COR-L47 (cell line): Measurements from ENCODE around the gene LASP1.

Experiments
- DNase-seq: peaks from one replicate; lab custom pipeline; 2025; lab: John Stamatoyannopoulos, UW

The LASP1 gene

DNA sequence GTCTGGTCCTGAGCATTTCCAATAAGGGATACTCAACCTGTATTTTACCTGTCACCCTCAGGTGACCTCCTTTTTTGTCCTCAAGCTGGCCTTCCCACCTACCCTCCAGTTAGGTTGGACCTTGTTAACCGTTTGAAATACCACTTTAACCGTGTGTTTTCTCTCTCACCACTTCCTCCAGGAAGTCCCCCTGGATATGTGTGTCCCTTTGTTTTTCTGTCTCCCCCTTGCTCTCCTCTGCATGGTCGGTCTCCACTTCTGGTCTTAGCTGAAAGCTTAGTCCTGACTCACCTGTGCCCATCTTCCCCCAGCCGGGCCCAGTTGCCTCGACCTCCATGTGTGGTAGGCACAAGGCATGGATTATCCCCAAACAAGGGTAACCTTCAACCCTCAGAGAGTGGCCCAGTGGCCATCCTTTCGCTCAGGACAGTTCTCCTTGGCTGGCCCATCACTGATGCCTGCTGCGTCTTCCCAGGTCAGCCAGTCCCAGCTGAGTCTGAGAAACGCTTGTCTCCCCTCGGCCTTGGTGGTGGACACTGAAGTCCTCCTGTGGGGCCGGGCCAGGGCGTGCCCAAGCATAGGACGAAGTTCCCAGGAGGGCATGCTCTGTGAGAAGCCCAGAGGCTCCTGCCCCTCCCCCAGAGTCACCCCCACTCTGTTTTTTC, 20.0 kb downstream of the LASP1 start:
- no peak for DNase-seq

DNA sequence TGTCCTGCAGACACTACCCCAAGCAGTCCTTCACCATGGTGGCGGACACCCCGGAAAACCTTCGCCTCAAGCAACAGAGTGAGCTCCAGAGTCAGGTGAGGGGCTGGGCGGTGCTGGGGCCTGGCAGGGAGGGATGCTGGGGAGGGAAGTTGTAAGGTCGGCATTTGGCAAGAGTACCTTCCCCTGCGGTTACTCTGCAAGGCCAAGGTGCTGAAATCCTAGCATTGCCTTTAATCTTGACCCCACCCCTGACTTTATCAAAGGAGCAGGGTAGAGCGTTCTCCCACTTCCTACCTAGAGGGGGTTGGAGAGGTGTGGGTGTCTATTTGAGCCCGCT, 20.5 kb downstream of the LASP1 start:
- DNase-seq = no peak

DNA sequence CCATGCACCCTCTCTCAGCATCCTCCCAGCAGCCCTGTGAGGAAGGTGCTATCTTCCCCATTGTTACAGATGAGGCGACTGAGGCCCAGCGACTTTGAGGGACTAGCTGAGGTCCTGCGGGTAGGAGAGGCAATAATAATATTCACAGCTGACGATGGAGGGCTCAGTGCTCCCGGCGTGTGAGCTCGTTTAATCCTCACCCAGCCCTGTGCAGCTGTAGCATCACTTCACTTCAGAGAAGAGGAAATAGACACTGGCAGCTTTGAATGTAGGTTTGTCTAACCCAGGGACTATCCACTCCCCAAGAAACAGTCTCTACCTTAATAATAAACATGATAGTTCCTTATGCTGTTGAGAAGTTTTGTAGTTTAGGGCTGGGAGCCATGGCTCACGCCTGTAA, 21.6 kb downstream of the LASP1 start:
- DNase-seq = no peak

DNA sequence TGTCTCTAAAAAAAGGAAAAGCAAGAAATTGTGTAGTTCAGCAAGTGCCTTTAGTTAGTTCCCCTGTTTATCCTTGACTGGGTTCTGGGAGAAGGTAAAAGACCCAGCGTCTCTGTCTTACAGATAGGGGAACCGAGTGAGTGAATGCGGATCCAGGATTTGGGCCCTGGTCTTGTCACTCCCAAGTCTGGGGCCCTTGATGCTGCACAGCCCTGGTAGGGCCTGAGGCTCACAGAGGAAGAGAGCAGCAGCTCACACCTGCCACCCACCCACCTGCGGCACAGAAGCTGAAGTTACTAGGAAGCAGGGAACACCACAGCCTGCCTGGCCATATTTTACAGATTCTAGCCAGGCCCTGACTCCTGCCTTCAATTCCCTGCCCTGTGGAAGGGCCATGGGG, 22.2 kb downstream of the LASP1 start:
- no peak for DNase-seq

DNA sequence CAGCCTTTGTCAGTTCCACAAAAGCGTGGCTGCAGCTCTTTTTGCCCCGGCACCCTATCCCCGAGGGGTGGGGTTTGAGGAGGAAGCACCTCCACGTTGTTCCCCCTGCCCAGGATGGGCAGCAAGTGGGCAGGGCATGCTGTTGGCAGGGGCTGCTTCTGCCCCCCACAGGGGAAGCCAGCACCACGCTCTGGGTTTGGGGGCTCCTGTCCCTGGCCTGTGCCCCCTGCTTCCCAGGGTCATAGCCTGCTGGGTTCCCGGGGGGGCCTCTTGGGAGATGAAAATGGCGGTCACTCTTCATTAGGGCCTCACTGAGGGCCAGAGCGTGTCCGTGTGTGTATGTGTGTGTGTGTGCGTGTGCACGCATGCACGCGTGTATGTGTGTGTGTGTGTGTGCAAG, 22.8 kb downstream of the LASP1 start:
- DNase-seq = no peak

DNA sequence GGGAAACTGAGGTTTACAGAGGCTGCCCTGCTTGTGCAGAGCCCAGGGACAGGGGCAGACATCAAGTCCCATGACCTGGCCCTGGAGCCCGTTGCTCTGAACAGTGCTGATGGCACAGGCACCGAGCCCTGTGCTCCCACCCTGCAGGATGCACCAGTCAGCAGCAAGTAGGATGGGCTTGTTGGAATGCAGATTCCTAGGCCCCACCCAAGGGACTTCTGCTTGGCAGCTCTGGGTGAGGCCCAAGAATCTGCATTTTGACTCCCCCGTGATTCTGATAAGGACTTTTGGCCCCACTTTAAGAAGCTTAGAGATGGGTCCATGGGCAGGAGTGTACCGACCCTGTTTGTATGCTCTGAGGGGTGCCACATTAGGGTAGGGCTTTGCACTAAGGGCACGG, 23.3 kb downstream of the LASP1 start:
- no peak for DNase-seq

DNA sequence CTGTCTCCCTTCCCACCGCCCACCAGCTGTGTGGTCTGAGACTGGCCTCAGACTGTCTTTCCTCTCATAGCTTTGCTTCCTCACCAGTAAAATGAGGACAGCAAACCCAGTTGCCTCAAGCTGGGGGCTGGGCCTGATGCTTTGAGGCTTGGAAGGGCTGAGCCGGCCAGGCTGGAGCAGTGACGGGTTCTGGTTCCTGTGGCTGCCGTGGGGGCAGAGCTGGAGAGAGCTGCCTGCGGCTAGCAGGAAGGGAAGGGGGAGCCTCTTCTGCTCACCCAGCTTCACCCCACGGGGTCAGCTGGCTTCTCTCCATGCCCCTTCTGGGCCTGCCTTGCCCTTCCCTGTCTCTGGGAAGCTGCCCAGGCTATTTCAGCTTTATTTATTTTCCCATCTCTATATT, 23.7 kb downstream of the LASP1 start:
- DNase-seq = no peak

DNA sequence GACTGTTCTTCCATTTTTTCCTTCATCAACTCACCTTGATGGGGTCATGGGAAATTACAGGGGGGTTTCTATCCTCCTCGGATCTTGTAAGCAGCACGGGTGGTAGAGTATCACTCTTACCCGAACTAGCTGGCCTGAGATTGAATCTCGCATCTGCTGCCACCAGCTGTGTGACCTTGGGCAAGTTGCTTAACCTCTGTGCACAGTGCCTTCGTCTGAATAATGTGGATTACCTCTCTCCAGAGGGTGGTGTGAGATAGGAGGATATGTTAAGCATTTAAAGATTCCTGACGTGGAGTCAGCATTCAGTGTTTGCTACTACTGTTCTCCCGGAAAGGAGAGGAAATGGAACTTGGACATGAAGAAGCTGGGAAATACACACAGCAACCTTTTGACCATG, 24.4 kb downstream of the LASP1 start:
- DNase-seq = no peak

DNA sequence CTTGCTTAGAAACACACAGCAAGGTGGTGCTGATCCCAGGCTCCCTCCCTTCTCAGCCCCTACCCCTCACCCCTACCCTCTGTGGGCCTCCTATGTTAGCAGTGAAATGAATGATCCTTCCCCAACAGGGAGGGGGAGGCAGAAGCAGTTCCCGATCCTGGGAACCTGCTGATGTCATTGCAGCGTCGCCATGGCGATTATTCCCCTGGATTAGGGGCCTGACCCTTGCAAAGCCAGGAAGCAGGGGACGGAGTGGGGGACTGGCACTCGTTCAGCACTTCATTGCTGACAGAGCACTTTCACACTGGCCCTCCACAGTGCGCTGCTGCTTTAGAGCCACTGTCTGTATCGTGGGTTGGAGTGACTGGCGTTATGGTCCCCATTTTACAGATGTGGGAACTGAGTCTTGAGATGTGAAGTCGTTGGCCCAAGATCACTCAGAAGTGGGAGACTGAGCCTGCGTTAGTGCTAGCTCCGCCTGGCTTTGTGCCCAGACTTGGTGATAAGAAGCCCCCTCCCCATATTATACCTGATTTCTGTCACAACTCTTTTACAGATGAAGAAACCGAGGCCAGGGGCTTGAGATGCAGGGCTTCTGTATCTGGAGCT, 26.6 kb downstream of the LASP1 start:
- DNase-seq = no peak

DNA sequence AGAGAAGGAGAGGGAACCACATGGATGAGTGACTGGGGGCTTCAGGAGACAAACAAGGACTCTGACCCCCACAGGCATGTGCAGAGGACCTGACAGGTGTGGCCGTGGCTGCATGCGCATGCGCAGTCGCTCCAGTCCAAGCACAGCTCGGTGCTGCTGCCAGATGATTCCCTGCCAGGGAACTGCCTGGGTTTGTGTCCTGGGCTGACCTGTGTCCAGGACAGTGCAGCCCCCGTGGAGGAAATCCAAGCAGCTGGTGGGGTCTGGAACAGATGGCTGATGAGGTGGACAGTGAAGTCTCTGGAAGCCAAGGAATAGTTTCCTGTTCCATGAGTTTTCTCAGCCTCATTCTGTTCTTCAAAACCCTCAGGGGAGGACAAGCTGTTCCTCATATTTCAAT, 27.3 kb downstream of the LASP1 start:
- DNase-seq = no peak

DNA sequence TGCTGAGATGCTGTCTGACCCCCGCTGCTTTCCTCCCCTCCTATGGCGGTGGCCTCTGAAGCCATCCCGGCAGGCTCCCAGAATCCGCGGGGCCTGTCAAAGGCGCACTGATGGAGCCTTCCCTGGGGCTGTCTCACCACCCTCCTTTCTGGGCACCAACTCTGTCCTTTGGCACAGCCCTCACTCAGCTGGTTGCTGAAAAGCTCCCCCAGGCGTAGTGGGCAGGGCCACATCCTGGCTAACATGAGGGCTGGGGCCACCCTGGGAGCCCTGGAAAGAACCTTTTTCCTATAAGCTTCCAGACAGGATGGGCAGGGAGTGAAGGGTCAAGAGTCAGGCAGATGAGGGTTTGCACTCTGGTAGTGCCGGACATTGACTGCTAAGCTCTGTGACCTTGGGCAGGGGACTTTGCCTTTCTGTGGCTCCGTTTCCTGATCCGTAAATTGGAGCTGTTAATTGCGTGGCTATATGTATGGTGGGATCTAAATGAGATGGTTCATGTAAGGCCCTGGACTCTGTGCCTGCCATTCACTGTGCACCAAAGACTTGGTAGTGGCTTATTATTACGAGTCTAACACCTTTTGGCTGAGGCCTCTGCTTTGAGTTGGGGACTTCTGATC, 27.9 kb downstream of the LASP1 start:
- DNase-seq = no peak

DNA sequence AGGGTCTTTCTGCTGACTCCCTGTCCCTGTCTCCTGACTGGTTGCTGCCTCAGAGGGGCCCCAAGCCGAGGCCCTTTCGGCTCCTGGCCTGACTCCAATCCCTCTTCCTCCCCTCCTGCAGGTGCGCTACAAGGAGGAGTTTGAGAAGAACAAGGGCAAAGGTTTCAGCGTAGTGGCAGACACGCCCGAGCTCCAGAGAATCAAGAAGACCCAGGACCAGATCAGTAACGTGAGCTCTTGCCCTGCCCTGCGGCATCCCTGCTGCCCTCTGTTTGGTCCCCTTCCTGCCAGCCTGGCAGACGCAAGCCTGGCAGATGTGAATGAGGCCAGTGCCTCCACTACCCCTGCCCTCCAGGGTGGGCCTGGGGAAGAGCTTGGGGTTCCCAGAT, 28.4 kb downstream of the LASP1 start:
- DNase-seq = no peak

DNA sequence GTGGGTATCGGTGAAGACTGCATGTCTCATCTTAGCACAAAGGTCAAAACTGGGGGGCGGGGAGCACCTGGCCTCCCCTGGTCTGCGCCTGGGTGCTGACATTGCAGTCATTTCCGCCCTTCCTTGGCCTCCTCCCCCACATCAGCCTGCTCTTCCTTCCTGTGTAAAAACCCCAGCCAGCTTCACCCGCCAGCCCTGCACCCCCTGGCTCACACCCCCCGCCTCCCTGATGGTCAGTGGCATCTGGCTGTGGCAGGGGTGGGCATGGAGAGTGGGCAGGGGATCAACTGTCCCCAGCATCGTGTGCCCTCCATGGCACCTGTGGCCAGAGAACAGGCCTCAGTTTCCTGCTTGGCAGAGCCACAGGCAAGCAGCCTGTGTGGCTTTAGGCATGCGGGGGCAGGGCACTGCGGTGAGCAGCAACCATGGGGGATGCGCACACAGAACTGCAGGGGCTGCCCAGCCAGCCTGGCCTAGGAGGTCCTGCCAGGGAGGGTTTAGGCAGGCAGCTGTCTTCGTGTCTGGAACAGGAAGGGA, 29.0 kb downstream of the LASP1 start:
- no peak for DNase-seq

DNA sequence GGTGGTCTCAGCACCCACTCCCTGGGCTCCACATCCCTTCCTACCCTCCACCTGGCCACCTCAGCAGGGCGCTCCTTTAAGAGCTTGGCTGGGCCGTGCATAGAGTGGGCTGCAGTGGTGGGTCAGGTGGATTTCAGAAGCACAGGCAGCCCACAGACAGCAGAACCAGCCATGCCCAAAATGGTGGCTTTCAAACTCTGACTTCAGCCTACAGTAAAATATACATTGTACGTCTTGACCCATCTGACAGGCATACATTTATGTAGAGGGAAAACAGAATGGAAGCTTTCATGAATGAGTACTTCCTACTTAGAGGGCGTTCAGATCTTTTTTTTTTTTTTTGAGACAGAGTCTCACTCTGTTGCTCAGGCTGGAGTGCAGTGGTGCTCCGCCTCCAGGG, 29.6 kb downstream of the LASP1 start:
- no peak for DNase-seq

DNA sequence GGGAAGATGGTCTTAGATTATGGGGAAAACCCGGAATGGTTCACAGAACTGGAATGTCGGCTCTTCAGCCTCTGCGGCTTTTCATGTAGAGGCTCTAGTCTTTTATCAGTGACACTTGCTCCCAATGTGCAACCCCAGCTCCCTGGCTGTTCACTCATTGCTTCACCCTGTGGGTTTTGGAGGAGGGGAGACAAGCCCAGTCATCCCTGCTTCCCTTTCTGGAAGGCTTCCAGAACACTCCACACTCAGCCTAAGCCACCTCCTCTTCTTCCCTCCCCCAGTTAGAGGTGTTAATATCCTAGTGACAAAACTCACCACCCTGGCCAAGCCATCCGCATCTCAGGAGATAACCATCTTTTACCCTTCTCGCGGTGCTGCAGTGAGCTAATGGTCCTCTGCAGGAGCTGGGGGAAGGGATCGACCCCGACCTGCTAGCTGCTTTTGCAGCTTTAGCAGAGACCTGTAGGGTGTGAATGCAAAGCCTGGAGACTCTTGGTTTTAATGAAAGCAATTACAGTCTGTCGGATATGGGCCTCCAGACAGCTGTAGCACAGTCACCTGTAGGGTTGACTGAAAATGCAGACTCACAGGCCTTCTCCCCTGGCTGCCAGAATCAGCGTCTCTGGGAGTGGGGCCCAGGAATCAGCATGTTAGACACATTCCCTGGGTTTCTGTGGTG, 31.3 kb downstream of the LASP1 start:
- DNase-seq = no peak

DNA sequence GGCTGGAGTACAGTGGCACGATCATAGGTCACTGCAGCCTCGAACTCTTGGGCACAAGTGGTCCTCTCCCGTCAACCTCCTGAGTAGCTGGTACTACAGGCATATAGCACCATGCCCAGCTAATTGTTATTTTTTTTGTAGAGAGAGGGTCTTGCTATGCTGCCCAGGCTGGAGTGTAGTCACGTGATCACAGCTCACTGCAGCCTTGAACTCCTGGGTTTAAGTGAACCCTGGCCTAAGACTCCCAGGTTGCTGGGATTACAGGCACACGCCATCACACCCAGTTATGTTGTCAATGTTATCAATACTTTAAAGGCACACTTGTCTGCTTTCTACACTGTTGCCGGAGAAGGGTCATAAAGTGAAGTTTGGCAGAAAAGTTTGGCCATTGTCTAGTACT, 33.5 kb downstream of the LASP1 start:
- DNase-seq = no peak

DNA sequence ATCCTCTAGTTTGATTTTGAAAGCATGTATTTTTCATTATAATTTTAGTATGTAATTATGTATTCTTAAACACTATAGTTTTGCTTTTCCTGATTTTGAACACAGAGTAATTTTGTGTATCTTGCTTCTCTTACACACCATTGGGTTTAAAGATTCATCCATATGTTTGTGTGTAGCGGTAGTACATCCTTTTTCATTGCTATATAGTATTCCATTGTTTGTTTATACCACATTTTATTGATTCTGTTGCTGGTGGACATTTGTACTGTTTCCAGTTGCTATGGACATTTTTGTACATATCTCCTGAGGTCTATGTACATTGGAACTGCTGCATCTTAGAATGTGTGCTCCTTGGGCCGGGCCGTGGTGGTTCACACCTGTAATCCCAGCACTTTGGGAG, 35.0 kb downstream of the LASP1 start:
- no peak for DNase-seq

DNA sequence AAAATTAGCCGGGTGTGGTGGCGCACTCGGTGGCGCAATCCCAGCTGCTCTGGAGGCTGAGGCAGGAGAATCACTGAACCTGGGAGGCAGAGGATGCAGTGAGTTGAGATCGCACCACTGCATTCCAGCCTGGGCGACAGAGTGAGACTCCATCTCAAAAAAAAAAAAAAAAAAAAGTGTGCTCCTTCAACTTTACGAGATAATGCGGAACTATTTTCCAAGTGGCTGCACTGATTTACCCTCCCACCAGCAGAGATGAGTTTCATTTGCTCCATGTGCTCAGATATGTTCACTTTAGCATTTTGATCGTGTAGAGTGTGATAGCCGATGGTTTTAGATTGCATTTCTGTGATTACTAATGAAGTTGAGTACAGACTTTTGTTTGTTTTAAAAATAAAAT, 35.5 kb downstream of the LASP1 start:
- no peak for DNase-seq

DNA sequence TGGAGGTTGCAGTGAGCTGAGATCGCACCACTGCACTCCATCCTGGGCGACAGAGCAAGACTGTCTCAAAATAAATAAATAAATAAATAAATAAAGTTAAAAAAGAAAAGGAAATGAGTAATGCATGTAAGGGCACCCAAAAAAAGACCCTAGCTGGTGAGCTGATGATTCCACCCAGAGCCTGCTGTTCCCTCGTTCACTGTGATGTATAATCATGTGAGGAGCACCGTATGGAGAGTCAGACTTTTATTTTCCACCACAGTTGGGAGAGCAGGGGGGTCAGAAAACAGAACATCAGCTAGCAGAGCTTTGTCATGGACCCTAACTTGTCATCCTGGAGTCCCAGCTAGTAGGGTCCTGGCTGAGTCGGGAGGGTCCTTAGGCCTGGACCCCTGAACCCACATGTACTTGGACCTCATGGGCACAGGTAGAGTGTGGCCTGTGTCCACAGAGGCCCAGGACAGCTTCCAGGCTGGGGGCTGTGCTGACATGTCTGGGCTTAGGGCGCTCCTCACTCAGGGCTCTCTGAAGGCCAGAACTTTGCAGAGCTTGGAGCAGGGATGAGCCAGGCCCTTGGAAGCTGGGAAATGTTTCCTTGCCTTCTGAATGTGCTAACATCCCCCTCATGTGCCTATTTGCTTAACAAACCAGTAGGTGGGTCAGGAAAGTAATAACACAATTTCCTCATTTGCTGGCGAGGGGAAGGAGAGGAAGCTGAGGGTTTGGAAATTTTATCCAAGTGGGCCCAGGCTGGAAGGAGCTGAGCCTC, 36.8 kb downstream of the LASP1 start:
- no peak for DNase-seq

DNA sequence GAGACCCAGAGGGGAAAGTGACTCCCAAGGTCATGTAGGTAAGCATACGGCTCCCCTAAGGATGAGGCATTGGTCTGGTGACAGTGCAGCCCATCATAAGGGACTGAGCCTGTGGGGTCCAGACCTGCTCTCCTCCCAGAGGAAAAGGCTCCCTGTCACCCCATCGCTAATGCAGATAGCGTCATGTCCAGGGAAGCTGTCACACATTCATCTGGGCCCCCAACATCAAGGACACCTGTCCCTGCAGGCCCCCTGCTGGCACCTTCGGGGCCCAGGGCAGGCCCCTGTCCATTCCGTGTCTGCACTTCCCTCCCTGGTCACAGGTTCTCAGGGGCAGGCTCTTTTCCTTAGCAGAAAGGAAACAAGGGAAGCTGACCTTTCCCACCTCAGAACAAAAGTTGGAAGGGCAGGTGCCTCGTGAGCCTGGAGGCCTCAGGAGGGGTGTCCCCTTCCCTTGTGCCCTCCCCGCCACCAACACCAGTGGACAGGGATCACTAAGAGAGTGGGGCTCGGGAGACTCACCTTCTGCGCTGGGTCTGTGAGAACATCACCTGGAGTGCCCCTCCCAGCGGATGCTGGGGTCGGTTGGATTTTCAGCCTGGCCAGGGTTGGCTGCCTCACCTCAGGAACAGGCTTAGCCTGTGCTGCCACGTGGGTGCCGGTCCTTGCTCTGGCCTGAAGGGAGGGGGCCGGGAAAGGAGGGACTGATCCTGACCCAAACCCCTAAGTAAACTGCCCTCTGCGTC, 38.2 kb downstream of the LASP1 start:
- DNase-seq = no peak

DNA sequence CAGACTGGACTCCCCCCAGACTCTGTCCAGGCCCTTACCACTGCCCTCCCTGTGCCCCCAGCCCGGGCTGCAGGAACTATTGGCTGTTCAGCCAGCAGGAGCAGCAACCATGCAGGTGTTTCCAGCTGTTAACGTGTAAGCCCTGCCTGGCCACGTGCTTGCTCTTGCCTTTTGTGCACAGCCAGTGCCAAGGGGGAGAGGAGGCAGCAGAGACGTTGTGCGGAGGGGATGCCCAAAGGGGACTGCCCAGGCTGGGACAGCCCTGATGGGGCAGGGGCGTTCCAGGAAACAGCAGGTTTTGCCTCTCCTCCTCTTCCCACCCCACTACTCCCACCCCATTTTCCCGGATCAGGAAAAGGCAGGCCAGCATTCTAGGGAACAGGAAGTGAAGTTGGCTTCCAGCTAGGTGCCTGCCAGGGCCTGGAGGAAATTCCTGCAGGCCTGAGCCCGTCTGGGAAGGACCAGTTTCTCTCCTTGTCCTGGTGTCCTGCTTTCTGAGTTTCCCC, 38.9 kb downstream of the LASP1 start:
- no peak for DNase-seq
